ENCODE results near the gene L3MBTL4. TPM values are rescaled to one million over a fixed set of nuclear protein-coding genes. Genes with fewer than 3 reads are reported as not detected.

The L3MBTL4 gene
- total RNA-seq, 1 donor from 2014 or later: not detected

DNA sequence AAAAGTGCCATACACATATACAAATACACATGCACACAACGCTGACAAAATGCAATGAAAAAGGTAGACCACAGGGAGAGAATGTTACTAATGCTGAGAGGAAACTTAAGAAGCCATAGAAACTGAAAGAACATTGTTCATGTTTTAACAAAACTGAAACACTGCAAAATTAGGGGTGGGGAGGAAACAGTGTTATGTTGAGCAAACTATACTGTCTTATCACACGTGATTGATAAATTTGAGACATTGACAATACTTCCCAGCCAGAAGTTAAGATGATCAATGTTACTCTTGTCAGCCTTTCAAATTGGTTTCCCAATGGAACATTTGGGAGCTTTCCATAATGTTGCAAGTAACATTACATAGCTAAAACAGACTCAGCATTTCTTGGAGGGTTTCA lies 165.5 kb downstream of the L3MBTL4 start:
- H3K36me3 ChIP-seq: no peaks in the 10 kb centered on the region
- H3K4me3 ChIP-seq: no peak overlapping the region
- TF ChIP-seq, protein P1, sequence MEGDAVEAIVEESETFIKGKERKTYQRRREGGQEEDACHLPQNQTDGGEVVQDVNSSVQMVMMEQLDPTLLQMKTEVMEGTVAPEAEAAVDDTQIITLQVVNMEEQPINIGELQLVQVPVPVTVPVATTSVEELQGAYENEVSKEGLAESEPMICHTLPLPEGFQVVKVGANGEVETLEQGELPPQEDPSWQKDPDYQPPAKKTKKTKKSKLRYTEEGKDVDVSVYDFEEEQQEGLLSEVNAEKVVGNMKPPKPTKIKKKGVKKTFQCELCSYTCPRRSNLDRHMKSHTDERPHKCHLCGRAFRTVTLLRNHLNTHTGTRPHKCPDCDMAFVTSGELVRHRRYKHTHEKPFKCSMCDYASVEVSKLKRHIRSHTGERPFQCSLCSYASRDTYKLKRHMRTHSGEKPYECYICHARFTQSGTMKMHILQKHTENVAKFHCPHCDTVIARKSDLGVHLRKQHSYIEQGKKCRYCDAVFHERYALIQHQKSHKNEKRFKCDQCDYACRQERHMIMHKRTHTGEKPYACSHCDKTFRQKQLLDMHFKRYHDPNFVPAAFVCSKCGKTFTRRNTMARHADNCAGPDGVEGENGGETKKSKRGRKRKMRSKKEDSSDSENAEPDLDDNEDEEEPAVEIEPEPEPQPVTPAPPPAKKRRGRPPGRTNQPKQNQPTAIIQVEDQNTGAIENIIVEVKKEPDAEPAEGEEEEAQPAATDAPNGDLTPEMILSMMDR (IDR thresholded peaks at IDR 0.05): no peak
- intact Hi-C loops (cut with DNase I): no loop called here
- no peaks in the 10 kb centered on the region for H3K9me3 ChIP-seq
- no peak overlapping the region for H3K27ac ChIP-seq
- peaks cover 0 to 4% of the 10 kb centered on the region in 2 donors for H3K4me1 ChIP-seq
- DNase-seq (ENCODE audit: low spot score in 2 of 2): no peak
- H3K27me3 ChIP-seq: no peaks in the 10 kb centered on the region

DNA sequence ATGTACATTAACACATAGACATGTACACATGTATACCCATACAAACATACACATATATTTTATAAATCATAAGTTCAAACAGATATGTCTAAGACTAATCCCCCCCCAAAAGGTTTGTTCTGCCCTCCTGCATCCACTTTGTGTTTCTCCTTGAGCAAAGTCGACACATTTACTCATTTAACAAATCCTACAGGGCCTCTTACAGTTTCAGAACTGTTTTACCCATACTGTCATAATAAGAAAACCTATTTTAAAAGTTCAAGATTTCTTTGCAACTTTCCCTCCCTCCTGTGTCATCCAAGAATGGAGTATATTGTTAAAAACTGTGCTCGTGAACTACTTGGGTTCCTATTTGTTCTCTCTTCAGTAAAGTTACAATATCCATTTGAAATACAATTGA lies 166.7 kb downstream of the L3MBTL4 start:
- TF ChIP-seq, protein P1 (IDR thresholded peaks at IDR 0.05): no peak
- Histone ChIP-seq H3K4me1 (no peaks in the 10 kb centered on the region), H3K4me3 (no peak overlapping the region), H3K9me3 (no peaks in the 10 kb centered on the region), H3K27me3 (no peaks in the 10 kb centered on the region), H3K27ac (no peak overlapping the region), H3K36me3 (no peaks in the 10 kb centered on the region)
- intact Hi-C loops (cut with DNase I): no loop called here
- no peak for DNase-seq (ENCODE audit: low spot score in 2 of 2)

DNA sequence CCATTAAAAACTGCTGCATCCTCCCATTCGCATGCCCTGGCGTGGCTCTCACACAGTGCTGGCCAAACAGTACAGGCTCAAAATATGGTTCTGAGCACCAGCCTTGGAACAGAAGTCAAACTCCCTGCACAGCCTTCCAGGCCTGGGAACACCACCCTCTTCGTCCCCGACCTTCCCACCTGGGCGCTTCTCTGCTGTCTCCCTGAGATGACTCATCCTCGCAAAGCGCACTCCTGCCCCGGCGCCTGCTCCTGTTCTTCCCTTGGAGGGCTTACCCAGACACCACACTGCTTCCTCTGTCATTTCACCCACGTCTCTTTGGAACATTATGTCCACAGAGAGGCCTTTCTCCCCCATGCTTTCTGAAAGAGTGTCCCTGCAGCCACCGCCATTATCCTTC lies 172.7 kb downstream of the L3MBTL4 start:
- Histone ChIP-seq H3K36me3 (no peaks in the 10 kb centered on the region), H3K4me1 (no peaks in the 10 kb centered on the region), H3K27me3 (no peaks in the 10 kb centered on the region), H3K27ac (no peak overlapping the region), H3K4me3 (no peak overlapping the region), H3K9me3 (no peaks in the 10 kb centered on the region)
- intact Hi-C loops (cut with DNase I): no loop called here
- TF ChIP-seq, protein P1 (IDR thresholded peaks at IDR 0.05): no peak
- DNase-seq (ENCODE audit: low spot score in 2 of 2): no peak

DNA sequence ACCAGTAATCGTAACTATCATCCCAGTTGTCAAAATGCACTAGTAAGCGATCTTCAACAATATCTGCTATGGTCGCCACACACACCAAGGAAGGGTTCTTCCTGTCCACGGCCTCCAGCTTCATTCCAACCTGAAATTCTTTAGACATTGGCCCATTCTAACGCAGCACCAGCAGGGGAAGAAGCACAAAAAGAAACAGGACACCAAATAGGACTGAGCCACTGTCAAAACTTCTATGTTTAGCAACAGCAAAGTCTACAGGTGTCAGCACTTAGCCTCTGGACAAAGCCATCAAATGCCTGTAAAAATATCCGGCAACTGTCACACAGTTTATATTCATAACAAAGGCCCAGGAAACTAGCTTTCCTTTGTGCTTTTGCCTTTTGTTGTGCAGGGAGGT lies 175.0 kb downstream of the L3MBTL4 start:
- no peak overlapping the region for H3K27ac ChIP-seq
- H3K27me3 ChIP-seq: no peaks in the 10 kb centered on the region
- intact Hi-C loops (cut with DNase I): no loop called here
- no peak overlapping the region for H3K4me3 ChIP-seq
- H3K4me1 ChIP-seq: no peaks in the 10 kb centered on the region
- no peaks in the 10 kb centered on the region for H3K36me3 ChIP-seq
- DNase-seq (ENCODE audit: low spot score in 2 of 2): no peak
- H3K9me3 ChIP-seq: no peaks in the 10 kb centered on the region
- TF ChIP-seq, protein P1 (IDR thresholded peaks at IDR 0.05): no peak

DNA sequence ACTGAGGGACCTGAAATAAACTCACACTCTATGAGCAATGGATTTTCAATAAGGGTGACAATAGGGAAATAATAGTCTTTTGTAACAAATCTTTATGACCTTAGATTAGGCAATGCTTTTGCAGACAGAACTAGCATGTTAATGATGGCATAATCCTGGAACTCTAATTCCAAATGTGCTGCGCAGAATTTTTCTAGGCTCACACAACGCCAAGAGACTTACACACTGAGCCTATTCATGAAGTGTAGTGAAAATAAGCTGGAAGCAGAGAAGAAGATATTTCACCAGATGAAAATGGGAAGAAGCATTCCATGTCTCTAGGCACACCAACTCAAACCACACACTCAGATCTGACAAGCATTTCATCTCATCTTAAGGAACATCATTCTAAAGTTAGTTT lies 178.5 kb downstream of the L3MBTL4 start:
- H3K4me1 ChIP-seq: no peaks in the 10 kb centered on the region
- H3K9me3 ChIP-seq: peaks cover 0 to 3% of the 10 kb centered on the region in 2 donors
- H3K36me3 ChIP-seq: no peaks in the 10 kb centered on the region
- no peak overlapping the region for H3K4me3 ChIP-seq
- no peak for DNase-seq (ENCODE audit: low spot score in 2 of 2)
- H3K27me3 ChIP-seq: no peaks in the 10 kb centered on the region
- no peak overlapping the region for H3K27ac ChIP-seq
- TF ChIP-seq, protein P1 (IDR thresholded peaks at IDR 0.05): no peak
- intact Hi-C loops (cut with DNase I): no loop called here

DNA sequence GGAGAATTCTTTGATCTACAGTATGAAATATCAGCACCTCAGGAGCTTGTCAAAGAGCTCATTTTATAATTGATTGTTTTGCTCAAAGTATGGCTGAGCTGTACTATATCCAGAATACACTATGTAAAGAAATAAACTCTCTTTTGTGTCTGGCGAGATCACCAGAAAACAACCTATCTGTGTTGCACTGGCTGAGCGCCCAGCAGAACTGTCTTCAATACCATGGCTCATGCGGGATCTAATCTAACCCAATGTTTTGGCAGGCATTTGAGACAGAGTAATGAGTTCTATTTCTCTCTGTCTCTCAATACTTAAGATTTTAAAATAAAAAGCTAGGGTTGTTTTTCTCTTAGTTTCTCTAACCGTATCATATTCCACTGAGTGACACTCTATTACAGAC lies 192.4 kb downstream of the L3MBTL4 start:
- Histone ChIP-seq H3K27me3 (no peaks in the 10 kb centered on the region), H3K9me3 (peaks cover 0 to 5% of the 10 kb centered on the region in 2 donors), H3K4me1 (no peaks in the 10 kb centered on the region), H3K27ac (no peak overlapping the region), H3K4me3 (no peak overlapping the region), H3K36me3 (no peaks in the 10 kb centered on the region)
- no peak for DNase-seq (ENCODE audit: low spot score in 2 of 2)
- TF ChIP-seq, protein P1 (IDR thresholded peaks at IDR 0.05): no peak
- intact Hi-C loops (cut with DNase I): loop anchor here (10.0 kb wide), 1 partner anchor 63 kb away; no protein-coding TSS in a partner anchor

Measured in ascending aorta (tissue), 2 donors.